IPS-11a (cell line): ENCODE measurements around the gene VPS54.
A peak's percentile ranks its signal among the peaks of the same experiment; 100 is the strongest.
"Not testable (repeated sequence)": the region's sequence is repeated elsewhere in the genome, so short reads cannot be mapped to it uniquely, and the experiment has no call there.

ENCODE experiments used
- H3K4me3 ChIP-seq: one replicate; pipeline ENCODE4 v1.5.1; 2013; ENCODE audit warnings: low read depth, low read length, control low read depth

Gene VPS54

GRCh38 chr2:64024259-64024949 is 5.2 kb upstream of the VPS54 start:
- H3K4me3 ChIP-seq: no peak overlapping the region

DNA sequence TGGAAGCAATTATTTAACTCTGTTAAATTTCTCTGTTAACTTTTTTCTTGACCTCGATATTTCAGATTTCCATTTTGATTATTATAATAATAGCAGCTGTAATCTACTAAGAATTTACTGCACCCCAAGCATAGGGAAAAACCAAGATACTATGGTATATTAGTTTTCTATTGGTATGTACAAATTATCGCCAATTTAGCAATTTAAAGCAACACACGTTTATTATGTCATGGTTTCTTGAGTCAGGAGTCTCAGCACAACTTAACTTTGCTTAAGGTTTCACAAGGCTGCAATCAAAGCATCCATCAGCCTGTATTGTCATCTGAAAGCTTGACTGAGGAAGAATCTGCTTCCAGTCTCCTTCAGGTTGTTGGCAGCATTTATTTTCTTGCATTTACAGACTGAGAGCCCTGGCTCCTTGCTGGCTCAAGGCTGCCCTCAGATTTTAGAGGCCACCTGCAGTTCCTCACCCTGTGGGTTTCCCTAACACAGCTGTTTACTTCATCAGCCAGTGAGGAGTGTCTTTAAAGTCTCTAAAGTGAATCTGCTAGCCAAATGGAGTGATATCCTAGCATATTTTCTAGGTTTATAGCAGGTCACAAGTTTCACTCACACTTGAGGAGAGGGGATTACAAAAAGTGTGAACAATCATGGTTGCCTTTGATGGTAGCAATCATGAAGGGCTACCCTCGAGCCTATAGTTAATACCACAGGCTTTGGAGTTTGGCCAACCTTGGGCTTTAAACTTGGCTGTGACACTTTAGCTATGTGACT is 4.4 kb upstream of the VPS54 start:
- no peak overlapping the region for H3K4me3 ChIP-seq

GRCh38 chr2:64021578-64021977 is 2.4 kb upstream of the VPS54 start:
- H3K4me3 ChIP-seq: no peak overlapping the region

GRCh38 chr2:64019975-64020528 is 824 bp upstream of the VPS54 start:
- H3K4me3 ChIP-seq: no peak overlapping the region

DNA sequence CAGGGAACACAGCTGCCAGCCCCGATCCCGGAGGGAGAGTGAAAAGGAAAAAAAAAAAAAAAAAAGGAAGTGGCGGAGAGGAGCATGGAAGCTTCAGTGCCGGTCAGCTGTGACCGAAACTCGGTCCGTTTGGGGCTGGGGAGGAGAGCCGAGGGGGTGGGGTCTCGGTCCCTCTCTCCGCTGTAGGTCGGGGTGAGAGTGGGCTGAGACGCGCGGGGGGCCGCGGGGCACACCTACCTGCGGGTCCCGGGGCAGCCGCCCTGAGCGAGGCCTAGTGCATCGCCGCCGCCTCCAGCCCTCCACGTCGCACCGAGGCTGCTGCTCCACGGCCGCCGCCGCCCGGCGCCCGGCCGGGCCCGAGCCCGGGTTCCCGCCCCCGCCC is 536 bp downstream of the VPS54 start:
- H3K4me3 ChIP-seq: peak overlapping the region; percentile 61

GRCh38 chr2:64017811-64018700 is 1.2 kb downstream of the VPS54 start:
- H3K4me3 ChIP-seq: peak overlapping the region; percentile 61

DNA sequence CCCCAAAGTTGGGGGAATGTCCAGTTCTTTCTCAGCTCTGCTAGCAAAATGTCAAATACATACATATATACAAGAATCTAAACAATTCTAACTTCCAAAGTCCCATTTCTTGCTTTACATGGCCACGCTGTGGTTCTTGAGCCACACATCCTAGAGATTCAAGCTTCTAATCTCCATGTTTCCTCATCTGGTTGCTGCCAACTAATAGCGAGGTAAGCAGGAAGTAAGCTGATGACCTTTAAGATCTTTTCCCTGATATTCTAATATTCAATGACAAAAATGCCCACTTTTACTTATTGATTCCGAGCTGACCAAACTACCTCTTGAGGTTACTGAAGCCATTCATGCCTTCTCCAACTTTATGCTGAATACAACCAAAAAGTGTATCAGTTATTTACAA is 3.3 kb downstream of the VPS54 start:
- H3K4me3 ChIP-seq: no peak overlapping the region

GRCh38 chr2:64015391-64015790 is 3.8 kb downstream of the VPS54 start:
- no peak overlapping the region for H3K4me3 ChIP-seq

DNA sequence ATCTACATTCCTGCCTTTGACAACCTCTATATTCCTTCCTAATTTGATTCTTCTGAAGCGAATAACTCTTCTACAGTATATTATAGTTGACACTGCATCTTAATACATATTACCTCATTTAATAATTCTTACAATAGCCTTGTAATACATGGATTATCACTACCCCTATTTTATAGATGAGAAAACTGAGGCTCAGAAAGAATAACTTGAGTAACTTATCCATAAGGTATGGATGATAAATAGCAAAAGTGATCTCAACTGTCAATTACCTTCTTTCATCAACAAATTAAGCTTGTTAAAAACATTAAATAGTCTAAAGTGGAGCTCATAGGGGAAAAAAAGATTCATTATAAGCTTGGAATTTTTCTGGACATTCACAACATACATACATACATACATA is 4.6 kb downstream of the VPS54 start:
- no peak overlapping the region for H3K4me3 ChIP-seq

- no peak overlapping the region for H3K4me3 ChIP-seq
Observed at GRCh38 chr2:64013053-64013452, 6.2 kb downstream of the VPS54 start.

- H3K4me3 ChIP-seq: no peak overlapping the region
Observed at GRCh38 chr2:64012115-64012514, 7.1 kb downstream of the VPS54 start.

GRCh38 chr2:64008434-64009009 is 10.7 kb downstream of the VPS54 start:
- H3K4me3 ChIP-seq: no peak overlapping the region

- H3K4me3 ChIP-seq: no peak overlapping the region
Observed at GRCh38 chr2:64007924-64008323, 11.3 kb downstream of the VPS54 start.

- no peak overlapping the region for H3K4me3 ChIP-seq
Observed at GRCh38 chr2:64005707-64006356, 13.4 kb downstream of the VPS54 start.

- no peak overlapping the region for H3K4me3 ChIP-seq
Observed at GRCh38 chr2:64003239-64003638, 16.0 kb downstream of the VPS54 start.

DNA sequence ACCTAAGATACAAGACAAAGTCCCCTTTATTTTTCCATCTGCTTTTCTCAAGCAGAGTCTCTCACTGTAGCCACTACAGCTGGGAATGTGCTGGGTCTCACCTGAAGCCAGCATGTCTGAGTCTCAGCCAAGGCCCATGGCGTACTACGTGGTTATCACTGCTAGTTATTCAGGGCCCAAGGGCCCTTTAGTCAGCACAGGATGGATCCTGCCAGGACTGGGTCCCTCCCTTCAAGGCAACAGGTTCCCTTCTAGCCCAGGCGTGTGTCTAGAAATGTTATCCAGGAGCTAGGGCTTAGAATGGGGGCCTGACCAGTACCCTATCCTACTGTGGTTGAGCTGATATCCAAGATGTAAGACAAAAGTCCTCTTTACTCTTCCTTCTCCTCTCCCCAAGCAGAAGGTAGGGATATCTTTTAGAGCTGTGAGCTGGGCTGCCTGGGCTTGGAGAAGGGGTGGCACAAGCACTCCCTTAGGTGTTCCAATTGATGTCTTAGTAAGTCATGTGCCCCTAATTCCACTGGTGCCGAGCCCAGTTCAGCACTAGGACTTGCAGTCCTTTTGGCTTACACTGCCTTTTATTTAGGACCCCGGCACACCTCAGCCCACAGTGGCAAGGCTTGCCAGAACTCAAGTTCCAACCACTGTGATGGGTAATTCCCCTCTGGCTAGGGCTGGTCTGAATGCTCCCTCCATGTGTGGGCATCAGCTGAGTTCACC is 17.7 kb downstream of the VPS54 start:
- no peak overlapping the region for H3K4me3 ChIP-seq

DNA sequence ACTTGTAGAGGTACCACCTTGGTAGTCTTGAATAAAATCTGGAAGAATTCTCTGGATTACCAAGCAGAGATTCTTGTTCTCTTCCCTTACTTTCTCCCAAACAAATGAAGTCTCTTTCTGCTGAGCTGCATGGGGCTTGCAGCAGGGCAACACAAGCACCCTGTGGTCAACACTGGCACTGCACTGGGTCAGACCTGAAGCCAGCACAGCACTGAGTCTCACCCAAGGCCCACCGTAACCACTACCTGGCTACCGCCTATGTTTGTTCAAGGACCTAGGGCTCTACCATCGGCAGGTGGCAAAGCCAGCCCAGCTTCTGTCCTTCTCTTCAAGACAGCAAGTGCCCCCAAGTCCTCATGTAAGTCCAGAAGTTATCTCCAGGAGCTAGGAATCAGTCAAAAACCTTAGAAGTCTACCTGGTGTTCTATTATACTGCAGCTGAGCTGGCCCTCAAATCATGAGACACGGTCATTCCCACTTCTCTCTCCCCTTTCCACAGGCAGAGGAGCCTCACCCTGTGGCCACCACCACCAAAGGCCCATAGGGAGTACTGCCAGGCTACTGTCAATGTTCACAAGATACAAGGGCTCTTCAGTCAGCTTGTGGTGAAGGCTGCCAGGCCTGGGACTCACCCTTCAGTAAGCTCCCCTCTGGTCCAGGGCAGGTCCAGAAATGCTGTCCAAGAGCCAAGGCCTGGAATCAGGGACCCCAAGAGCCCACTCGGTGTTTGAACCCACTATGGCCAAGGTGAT is 18.4 kb downstream of the VPS54 start:
- no peak overlapping the region for H3K4me3 ChIP-seq

DNA sequence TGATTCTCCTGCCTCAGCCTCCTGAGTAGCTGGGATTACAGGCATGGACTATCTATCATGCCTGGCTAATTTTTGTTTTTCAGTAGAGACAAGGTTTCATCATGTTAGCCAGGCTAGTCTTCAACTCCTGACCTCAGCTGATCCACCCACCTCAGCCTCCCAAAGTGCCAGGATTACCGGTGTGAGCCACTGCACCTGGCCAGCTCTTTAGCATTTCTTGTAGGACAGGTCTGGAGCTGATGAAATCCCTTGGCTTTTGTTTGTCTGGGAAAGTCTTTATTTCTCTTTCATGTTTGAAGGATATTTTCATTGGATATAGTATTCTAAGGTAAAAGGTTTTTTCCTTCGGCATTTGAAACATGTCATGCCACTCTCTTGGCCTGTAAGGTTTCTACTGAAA is 20.2 kb downstream of the VPS54 start:
- no peak overlapping the region for H3K4me3 ChIP-seq

DNA sequence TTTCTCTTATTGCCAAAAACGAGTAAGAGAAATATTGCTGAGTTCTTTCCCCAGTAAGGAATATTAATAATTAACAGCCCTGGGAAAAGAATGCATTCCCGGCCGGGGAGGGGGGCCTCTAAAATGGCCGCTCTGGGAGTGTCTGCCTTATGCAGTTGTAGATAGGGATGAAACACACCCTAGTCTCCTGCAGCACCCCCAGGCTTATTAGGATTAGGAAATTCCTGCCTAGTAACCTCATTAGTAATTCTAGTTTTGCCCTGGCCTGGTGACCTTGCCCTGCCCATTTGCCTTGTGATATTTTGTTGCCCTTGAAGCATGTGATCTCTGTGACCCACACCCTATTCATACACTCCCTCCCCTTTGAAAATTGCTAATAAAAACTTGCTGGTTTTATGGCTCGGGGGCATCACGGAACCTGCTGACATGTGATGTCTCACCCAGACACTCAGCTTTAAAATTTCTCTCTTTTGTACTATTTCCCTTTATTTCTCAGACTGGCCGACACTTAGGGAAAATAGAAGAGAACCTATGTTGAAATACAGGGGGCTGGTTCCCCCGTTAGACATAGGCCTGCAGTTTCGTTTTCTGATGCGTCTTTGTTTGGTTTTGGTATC is 22.5 kb downstream of the VPS54 start:
- H3K4me3 ChIP-seq: not testable (repeated sequence)
